Calu3 (cell line): ENCODE data around the gene SP140. TPM values are rescaled to one million over a fixed set of nuclear protein-coding genes. Genes with fewer than 3 reads are reported as not detected.
"Not testable (repeated sequence)": the region's sequence is repeated elsewhere in the genome, so short reads cannot be mapped to it uniquely, and the experiment has no call there.

Experiments used
- BruUV-seq: library from RNA; stranded (reverse); fragments of 400-500 nt; replicated peaks from 2 replicates; lab custom pipeline; 2021; lab: Mats Ljungman, UMichigan
- CTCF ChIA-PET: fragments of 300-600 bp; sonication (Branson Sonifier 250); formaldehyde crosslinking; loops from one replicate; lab custom pipeline; 2022; ENCODE audit warnings: antibody characterized with exemption; lab: Charles Lee
- DNase-seq: peaks from one replicate; pipeline ENCODE4 v3.0.0; 2022
- H3K27ac Mint-ChIP-seq: one replicate; pipeline ENCODE4 v1.8.0; 2022; ENCODE audit warnings: mixed read lengths; ENCODE audit not compliant: unreplicated experiment
- H3K27me3 Mint-ChIP-seq: one replicate; pipeline ENCODE4 v1.8.0; 2022; ENCODE audit warnings: mixed read lengths; ENCODE audit not compliant: unreplicated experiment
- H3K36me3 Mint-ChIP-seq: one replicate; pipeline ENCODE4 v1.8.0; 2022; ENCODE audit warnings: mild to moderate bottlenecking, moderate library complexity, mixed read lengths; ENCODE audit not compliant: insufficient read depth, unreplicated experiment
- H3K4me1 Mint-ChIP-seq: one replicate; pipeline ENCODE4 v1.8.0; 2022; ENCODE audit warnings: mild to moderate bottlenecking, low read depth, mixed read lengths; ENCODE audit not compliant: unreplicated experiment
- H3K4me3 Mint-ChIP-seq: one replicate; pipeline ENCODE4 v1.8.0; 2022; ENCODE audit warnings: mild to moderate bottlenecking, low read depth, moderate library complexity, mixed read lengths; ENCODE audit not compliant: unreplicated experiment
- H3K9me3 Mint-ChIP-seq: one replicate; pipeline ENCODE4 v1.8.0; 2022; ENCODE audit warnings: low read depth, mixed read lengths; ENCODE audit not compliant: unreplicated experiment
- CTCF ChIP-seq: fragments of 200-600 bp; IDR thresholded peaks from one replicate; pipeline ENCODE4 v1.8.0; 2022; ENCODE audit warnings: antibody characterized with exemption; ENCODE audit not compliant: unreplicated experiment
- intact Hi-C: fragments of 100-400 bp; cut with micrococcal nuclease; formaldehyde crosslinking; loops from one replicate; pipeline ENCODE4 v1.10.0; 2022; ENCODE audit not compliant: unreplicated experiment
- total RNA-seq: library from RNA; stranded (reverse); gene quantifications from 2 replicates; pipeline ENCODE4 v1.2.3, GENCODE V29; 2022

The SP140 gene
- total RNA-seq, 1 experiment from 2014 or later = 10.9 TPM

- DNase-seq = no peak
- Mint-ChIP-seq H3K27ac (no peak overlapping the region), H3K4me3 (no peak overlapping the region), H3K27me3 (no peaks in the 10 kb centered on the region), H3K36me3 (no peaks in the 10 kb centered on the region), H3K4me1 (no peaks in the 10 kb centered on the region), H3K9me3 (peaks cover 10% of the 10 kb centered on the region)
- TF ChIP-seq CTCF = no peak
- CTCF ChIA-PET = no interaction called here
- intact Hi-C loops = no loop called here
- no TSS peak for BruUV-seq
Measured at GRCh38 chr2:230282936-230283335, 57.4 kb downstream of the SP140 start.

GRCh38 chr2:230286048-230286447, 60.5 kb downstream of the SP140 start:
- no peak for DNase-seq
- H3K4me3 Mint-ChIP-seq = no peak overlapping the region
- CTCF ChIA-PET = no interaction called here
- no peaks in the 10 kb centered on the region for H3K4me1 Mint-ChIP-seq
- peaks cover 3% of the 10 kb centered on the region for H3K9me3 Mint-ChIP-seq
- H3K36me3 Mint-ChIP-seq = no peaks in the 10 kb centered on the region
- no peak overlapping the region for H3K27ac Mint-ChIP-seq
- H3K27me3 Mint-ChIP-seq = no peaks in the 10 kb centered on the region
- TF ChIP-seq CTCF = no peak
- intact Hi-C loops = no loop called here
- no TSS peak for BruUV-seq

DNA sequence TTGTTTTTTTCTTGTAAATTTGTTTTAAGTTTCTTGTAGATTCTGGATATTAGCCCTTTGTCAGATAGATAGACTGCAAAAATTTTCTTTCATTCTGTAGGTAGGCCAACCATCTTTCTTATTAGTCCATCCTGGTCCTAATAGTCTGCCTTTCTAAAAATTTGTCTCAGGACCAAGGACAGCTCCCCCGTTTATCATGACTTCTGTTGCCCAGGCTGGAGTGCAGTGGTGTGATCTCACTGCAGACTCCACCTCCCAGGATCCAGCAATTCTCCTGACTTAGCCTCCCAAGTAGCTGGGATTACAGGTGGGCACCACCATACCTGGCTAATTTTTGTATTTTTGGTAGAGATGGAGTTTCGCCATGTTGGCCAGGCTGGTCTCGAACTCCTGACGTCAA, 63.8 kb downstream of the SP140 start:
- H3K9me3 Mint-ChIP-seq, BruUV-seq, DNase-seq, CTCF ChIA-PET, H3K36me3 Mint-ChIP-seq, intact Hi-C loops, H3K4me3 Mint-ChIP-seq, H3K27me3 Mint-ChIP-seq, H3K27ac Mint-ChIP-seq, H3K4me1 Mint-ChIP-seq: not testable (repeated sequence)

DNA sequence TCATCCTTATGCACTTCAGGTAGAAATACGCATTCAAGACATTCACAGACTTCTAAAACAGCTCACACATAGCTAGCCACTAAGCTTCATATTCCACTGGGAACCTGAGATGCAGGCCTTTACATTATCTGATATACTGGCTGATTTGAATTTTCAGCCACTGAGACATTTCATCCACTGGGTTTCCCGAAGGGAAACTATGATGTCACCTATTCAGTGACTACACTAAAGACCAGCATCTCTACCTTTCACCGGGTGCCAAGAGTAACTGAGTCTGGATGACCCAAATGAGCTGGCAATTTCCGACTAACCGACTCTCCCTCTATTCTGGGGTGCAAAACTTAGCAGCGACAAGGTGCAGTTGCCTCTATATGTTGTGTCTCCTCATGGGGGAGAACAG, 69.7 kb downstream of the SP140 start:
- no peak for TF ChIP-seq CTCF
- no TSS peak for BruUV-seq
- CTCF ChIA-PET = no interaction called here
- no peak for DNase-seq
- H3K27ac Mint-ChIP-seq = no peak overlapping the region
- no peaks in the 10 kb centered on the region for H3K27me3 Mint-ChIP-seq
- H3K4me1 Mint-ChIP-seq = no peaks in the 10 kb centered on the region
- no peaks in the 10 kb centered on the region for H3K36me3 Mint-ChIP-seq
- no peak overlapping the region for H3K4me3 Mint-ChIP-seq
- peaks cover 6% of the 10 kb centered on the region for H3K9me3 Mint-ChIP-seq
- intact Hi-C loops = no loop called here

GRCh38 chr2:230296917-230297316, 71.4 kb downstream of the SP140 start:
- no TSS peak for BruUV-seq
- peaks cover 11% of the 10 kb centered on the region for H3K9me3 Mint-ChIP-seq
- TF ChIP-seq CTCF = no peak
- CTCF ChIA-PET = interaction anchor here (0.6 kb wide), 1 partner anchor 1588 kb away, joined by 5 read pairs; no protein-coding TSS in a partner anchor
- no peaks in the 10 kb centered on the region for H3K36me3 Mint-ChIP-seq
- DNase-seq = no peak
- intact Hi-C loops = no loop called here
- no peaks in the 10 kb centered on the region for H3K4me1 Mint-ChIP-seq
- H3K27ac Mint-ChIP-seq = no peak overlapping the region
- no peaks in the 10 kb centered on the region for H3K27me3 Mint-ChIP-seq
- H3K4me3 Mint-ChIP-seq = no peak overlapping the region
